Liver (tissue), 9 donors: Measurements from ENCODE around the gene DDX42. TPM values are rescaled to one million over a fixed set of nuclear protein-coding genes. Genes with fewer than 3 reads are reported as not detected.

Experiments used
- DNase-seq: peaks from one replicate; pipeline ENCODE4 v3.0.0-alpha.2; 2017; ENCODE audit warnings: low spot score
- H3K27ac ChIP-seq, 2 donors: one replicate each; pipeline ENCODE4 v1.7.0; 2013; ENCODE audit warnings: inconsistent platforms in 2 of 2, low read length in 2 of 2, control low read depth in 1 of 2, low read depth in 1 of 2, mild to moderate bottlenecking in 1 of 2
- H3K27me3 ChIP-seq, 4 donors: one replicate each; pipeline versions ENCODE4 v1.6.1 to v1.7.0; 2013; ENCODE audit warnings: low read length in 3 of 4, inconsistent platforms in 1 of 4, mild to moderate bottlenecking in 1 of 4, moderate library complexity in 1 of 4; ENCODE audit not compliant: control insufficient read depth in 4 of 4, insufficient read depth in 4 of 4
- H3K36me3 ChIP-seq, 4 donors: one replicate each; pipeline versions ENCODE4 v1.6.1 to v1.7.0; 2013; ENCODE audit warnings: low read length in 3 of 4, mild to moderate bottlenecking in 3 of 4, low read depth in 1 of 4, moderate library complexity in 1 of 4; ENCODE audit not compliant: control insufficient read depth in 4 of 4, insufficient read depth in 3 of 4
- H3K4me1 ChIP-seq, 4 donors: one replicate each; pipeline versions ENCODE4 v1.6.1 to v1.7.0; 2013; ENCODE audit warnings: low read length in 3 of 4, mild to moderate bottlenecking in 3 of 4, moderate library complexity in 1 of 4; ENCODE audit not compliant: control insufficient read depth in 4 of 4, insufficient read depth in 4 of 4
- H3K4me3 ChIP-seq, 3 donors: one replicate each; pipeline versions ENCODE4 v1.6.1 to v1.7.0; 2013; ENCODE audit warnings: low read length in 3 of 3, control low read depth in 1 of 3, low read depth in 1 of 3, mild to moderate bottlenecking in 1 of 3
- H3K9ac ChIP-seq, 2 donors: one replicate each; pipeline ENCODE4 v1.7.0; 2013; ENCODE audit warnings: low read length in 2 of 2, mild to moderate bottlenecking in 2 of 2, moderate library complexity in 2 of 2, control low read depth in 1 of 2, low read depth in 1 of 2
- H3K9me3 ChIP-seq, 4 donors: one replicate each; pipeline versions ENCODE4 v1.6.1 to v1.7.0; 2013; ENCODE audit warnings: low read length in 3 of 4; ENCODE audit not compliant: control insufficient read depth in 4 of 4
- EGR1 ChIP-seq, 2 donors: IDR thresholded peaks; 2 replicates each; pipeline ENCODE4 v1.6.1; 2016 to 2018; ENCODE audit warnings: antibody characterized with exemption in 2 of 2, low read depth in 2 of 2
- FOXA1 ChIP-seq: IDR thresholded peaks from 2 replicates; pipeline ENCODE4 v1.6.1; 2016; ENCODE audit warnings: antibody characterized with exemption
- FOXA2 ChIP-seq: IDR thresholded peaks from 2 replicates; pipeline ENCODE4 v1.6.1; 2016; ENCODE audit warnings: antibody characterized with exemption
- GABPA ChIP-seq, 2 donors: IDR thresholded peaks in 1 of 2; conservative IDR thresholded peaks in 1 of 2; 2 replicates each; pipeline ENCODE4 v1.6.1; 2016; ENCODE audit warnings: antibody characterized with exemption in 2 of 2, mild to moderate bottlenecking in 1 of 2, moderate library complexity in 1 of 2
- HNF4A ChIP-seq, 2 donors: conservative IDR thresholded peaks; 2 replicates each; pipeline ENCODE4 v1.6.1; 2016; ENCODE audit warnings: antibody characterized with exemption in 2 of 2, mild to moderate bottlenecking in 2 of 2
- HNF4G ChIP-seq: IDR thresholded peaks from 2 replicates; pipeline ENCODE4 v1.6.1; 2016; ENCODE audit warnings: antibody characterized with exemption
- MAX ChIP-seq: IDR thresholded peaks from 2 replicates; pipeline ENCODE4 v1.6.1; 2016; ENCODE audit warnings: antibody characterized with exemption
- NR2F2 ChIP-seq: IDR thresholded peaks from 2 replicates; pipeline ENCODE4 v1.6.1; 2016; ENCODE audit warnings: antibody characterized with exemption
- RAD21 ChIP-seq, 2 donors: IDR thresholded peaks; 2 replicates each; pipeline ENCODE4 v1.6.1; 2016; ENCODE audit warnings: antibody characterized with exemption in 2 of 2, mild to moderate bottlenecking in 2 of 2
- REST ChIP-seq: IDR thresholded peaks from 2 replicates; pipeline ENCODE4 v1.6.1; 2016; ENCODE audit warnings: antibody characterized with exemption, mild to moderate bottlenecking
- RXRA ChIP-seq, 2 donors: IDR thresholded peaks; 2 replicates each; pipeline ENCODE4 v1.6.1; 2017 to 2018; ENCODE audit warnings: antibody characterized with exemption in 2 of 2, mild to moderate bottlenecking in 1 of 2
- SP1 ChIP-seq: IDR thresholded peaks from 2 replicates; pipeline ENCODE4 v1.6.1; 2018; ENCODE audit warnings: antibody characterized with exemption, mild to moderate bottlenecking
- TAF1 ChIP-seq: conservative IDR thresholded peaks from 2 replicates; pipeline ENCODE4 v1.6.1; 2016; ENCODE audit warnings: antibody characterized with exemption, mild to moderate bottlenecking
- YY1 ChIP-seq: IDR thresholded peaks from 2 replicates; pipeline ENCODE4 v1.6.1; 2016; ENCODE audit warnings: antibody characterized with exemption, mild to moderate bottlenecking
- WGBS: extraction: QIAGEN DNeasy Blood & Tissue Kit; methylation state at CpG from one replicate; pipeline ENCODE4 v1.1.7; 2013; 5-methylcytosine and 5-hydroxymethylcytosine counted together
- polyA plus RNA-seq, 2 donors: library from polyadenylated mRNA; stranded (reverse) in 1 of 2; unstranded in 1 of 2; fragments of 200-250 nt in 1 of 2; fragments of >200 nt in 1 of 2; fragmentation: Nextera tagmentation in 1 of 2; extraction: Ambion mirVana in 1 of 2; gene quantifications; one replicate each; pipeline versions ENCODE4 v1.2.1 to v1.2.3, GENCODE V29; 2013 to 2015
- total RNA-seq, 2 donors: library from RNA; depleted of rRNA; stranded (reverse); fragments of >200 nt; gene quantifications; one replicate each; pipeline ENCODE4 v1.2.3, GENCODE V29; 2014
- TF ChIP-seq, protein P1 (sequence below): IDR thresholded peaks from 2 replicates; pipeline ENCODE4 v1.6.1; 2016; ENCODE audit warnings: antibody characterized with exemption
- TF ChIP-seq, protein P2 (sequence below): IDR thresholded peaks from 2 replicates; pipeline ENCODE4 v1.6.1; 2016; ENCODE audit warnings: antibody characterized with exemption
- TF ChIP-seq, protein P3 (sequence below): fragments of 150-350 bp; IDR thresholded peaks from 2 replicates; pipeline ENCODE4 v1.5.1; 2017; ENCODE audit warnings: improper control_type of control experiment, low read depth, low read length; ENCODE audit not compliant: missing input control
- donor health status: healthy.
- donor health status: healthy.
- donor health status: healthy.
- donor health status: healthy.
- donor health status: healthy.

DDX42 gene
- total and polyA plus RNA-seq, 4 donors: 15.0 to 64.2 (median 29.9) TPM

DNA sequence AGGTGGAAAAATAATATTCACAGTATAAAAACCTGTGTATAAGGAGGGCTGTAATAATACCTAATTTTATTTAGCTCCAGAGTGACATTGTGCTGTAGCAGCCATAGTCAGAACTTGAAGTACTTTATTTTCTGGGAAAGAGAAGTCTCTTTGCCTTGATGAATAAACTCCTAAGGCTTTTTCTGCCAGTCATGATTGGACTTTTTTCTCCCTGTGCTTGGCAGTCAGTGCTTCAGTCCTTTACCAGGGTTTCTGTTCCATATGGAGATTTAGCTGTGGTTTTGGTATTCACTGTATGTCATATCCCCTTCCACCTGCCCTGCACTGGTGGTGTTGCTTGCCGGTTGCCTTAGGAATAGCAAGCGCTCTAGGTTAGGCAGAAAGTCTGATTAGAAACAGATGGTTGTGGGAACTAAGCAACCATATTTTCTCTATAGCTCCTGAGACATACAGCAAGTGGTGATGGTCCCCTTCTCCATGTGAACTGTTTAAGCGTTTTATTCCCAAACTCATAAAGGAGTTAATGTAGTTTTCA, 24.7 kb downstream of the DDX42 start:
- Histone ChIP-seq H3K4me1 (no peaks in the 10 kb centered on the region), H3K36me3 (peaks cover 8 to 87% (median 57%) of the 10 kb centered on the region in 4 donors), H3K27ac (no peak overlapping the region), H3K4me3 (no peak overlapping the region), H3K27me3 (no peaks in the 10 kb centered on the region), H3K9ac (no peak overlapping the region), H3K9me3 (no peaks in the 10 kb centered on the region)
- no peak for DNase-seq
- TF ChIP-seq NR2F2: no peak
- no peak for TF ChIP-seq HNF4A (conservative IDR thresholded peaks at IDR 0.05)
- no peak for TF ChIP-seq TAF1
- no peak for TF ChIP-seq FOXA2
- TF ChIP-seq, protein P1, sequence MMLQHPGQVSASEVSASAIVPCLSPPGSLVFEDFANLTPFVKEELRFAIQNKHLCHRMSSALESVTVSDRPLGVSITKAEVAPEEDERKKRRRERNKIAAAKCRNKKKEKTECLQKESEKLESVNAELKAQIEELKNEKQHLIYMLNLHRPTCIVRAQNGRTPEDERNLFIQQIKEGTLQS: no peak
- no peak for TF ChIP-seq SP1
- TF ChIP-seq, protein P2, sequence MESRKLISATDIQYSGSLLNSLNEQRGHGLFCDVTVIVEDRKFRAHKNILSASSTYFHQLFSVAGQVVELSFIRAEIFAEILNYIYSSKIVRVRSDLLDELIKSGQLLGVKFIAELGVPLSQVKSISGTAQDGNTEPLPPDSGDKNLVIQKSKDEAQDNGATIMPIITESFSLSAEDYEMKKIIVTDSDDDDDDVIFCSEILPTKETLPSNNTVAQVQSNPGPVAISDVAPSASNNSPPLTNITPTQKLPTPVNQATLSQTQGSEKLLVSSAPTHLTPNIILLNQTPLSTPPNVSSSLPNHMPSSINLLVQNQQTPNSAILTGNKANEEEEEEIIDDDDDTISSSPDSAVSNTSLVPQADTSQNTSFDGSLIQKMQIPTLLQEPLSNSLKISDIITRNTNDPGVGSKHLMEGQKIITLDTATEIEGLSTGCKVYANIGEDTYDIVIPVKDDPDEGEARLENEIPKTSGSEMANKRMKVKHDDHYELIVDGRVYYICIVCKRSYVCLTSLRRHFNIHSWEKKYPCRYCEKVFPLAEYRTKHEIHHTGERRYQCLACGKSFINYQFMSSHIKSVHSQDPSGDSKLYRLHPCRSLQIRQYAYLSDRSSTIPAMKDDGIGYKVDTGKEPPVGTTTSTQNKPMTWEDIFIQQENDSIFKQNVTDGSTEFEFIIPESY: no peak
- TF ChIP-seq, protein P3, sequence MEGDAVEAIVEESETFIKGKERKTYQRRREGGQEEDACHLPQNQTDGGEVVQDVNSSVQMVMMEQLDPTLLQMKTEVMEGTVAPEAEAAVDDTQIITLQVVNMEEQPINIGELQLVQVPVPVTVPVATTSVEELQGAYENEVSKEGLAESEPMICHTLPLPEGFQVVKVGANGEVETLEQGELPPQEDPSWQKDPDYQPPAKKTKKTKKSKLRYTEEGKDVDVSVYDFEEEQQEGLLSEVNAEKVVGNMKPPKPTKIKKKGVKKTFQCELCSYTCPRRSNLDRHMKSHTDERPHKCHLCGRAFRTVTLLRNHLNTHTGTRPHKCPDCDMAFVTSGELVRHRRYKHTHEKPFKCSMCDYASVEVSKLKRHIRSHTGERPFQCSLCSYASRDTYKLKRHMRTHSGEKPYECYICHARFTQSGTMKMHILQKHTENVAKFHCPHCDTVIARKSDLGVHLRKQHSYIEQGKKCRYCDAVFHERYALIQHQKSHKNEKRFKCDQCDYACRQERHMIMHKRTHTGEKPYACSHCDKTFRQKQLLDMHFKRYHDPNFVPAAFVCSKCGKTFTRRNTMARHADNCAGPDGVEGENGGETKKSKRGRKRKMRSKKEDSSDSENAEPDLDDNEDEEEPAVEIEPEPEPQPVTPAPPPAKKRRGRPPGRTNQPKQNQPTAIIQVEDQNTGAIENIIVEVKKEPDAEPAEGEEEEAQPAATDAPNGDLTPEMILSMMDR: no peak
- no peak for TF ChIP-seq RXRA (IDR thresholded peaks at IDR 0.05)
- TF ChIP-seq GABPA (IDR thresholded peaks at IDR 0.05 in 1 of 2, conservative IDR thresholded peaks at IDR 0.05 in 1 of 2): no peak
- TF ChIP-seq HNF4G: no peak
- TF ChIP-seq REST: no peak
- TF ChIP-seq FOXA1: no peak
- TF ChIP-seq YY1: no peak
- 95% methylated on average over 3 of the region's 3 CpGs for WGBS

GRCh38 chr17:63800783-63801182, 26.8 kb downstream of the DDX42 start:
- WGBS: 100% methylated on average over 1 of the region's 1 CpG
- H3K4me1 ChIP-seq: no peaks in the 10 kb centered on the region
- no peaks in the 10 kb centered on the region for H3K9me3 ChIP-seq
- no peak for TF ChIP-seq NR2F2
- TF ChIP-seq FOXA2: no peak
- TF ChIP-seq SP1: no peak
- TF ChIP-seq RAD21 (IDR thresholded peaks at IDR 0.05): no peak
- TF ChIP-seq, protein P1: no peak
- TF ChIP-seq, protein P2: no peak
- no peak for TF ChIP-seq EGR1 (IDR thresholded peaks at IDR 0.05; ENCODE audit: low read depth in 2 of 2)
- TF ChIP-seq TAF1: no peak
- no peak for TF ChIP-seq FOXA1
- TF ChIP-seq YY1: no peak
- no peak for TF ChIP-seq MAX
- TF ChIP-seq RXRA (IDR thresholded peaks at IDR 0.05): no peak
- no peak for TF ChIP-seq GABPA (IDR thresholded peaks at IDR 0.05 in 1 of 2, conservative IDR thresholded peaks at IDR 0.05 in 1 of 2)
- H3K27ac ChIP-seq: no peak overlapping the region
- no peak overlapping the region for H3K4me3 ChIP-seq
- H3K27me3 ChIP-seq: no peaks in the 10 kb centered on the region
- peaks cover 6 to 86% (median 53%) of the 10 kb centered on the region in 4 donors for H3K36me3 ChIP-seq
- no peak overlapping the region for H3K9ac ChIP-seq
- no peak for DNase-seq
